H7 (cell line): ENCODE results near the gene MSRB1. TPM values are rescaled to one million over a fixed set of nuclear protein-coding genes. Genes with fewer than 3 reads are reported as not detected.
"Not testable (repeated sequence)": the region's sequence is repeated elsewhere in the genome, so short reads cannot be mapped to it uniquely, and the experiment has no call there.

Experiments
- DNase-seq: peaks from one replicate; pipeline ENCODE4 v3.0.0; 2012
- H3K27me3 ChIP-seq: 2 replicates; pipeline ENCODE4 v1.6.0; 2011; ENCODE audit warnings: mild to moderate bottlenecking, low read length; ENCODE audit not compliant: control insufficient read depth, insufficient read depth
- H3K36me3 ChIP-seq: replicated peaks from 2 replicates; pipeline ENCODE4 v1.5.1; 2011; ENCODE audit warnings: low read length; ENCODE audit not compliant: control insufficient read depth, insufficient read depth
- H3K4me3 ChIP-seq: 2 replicates; pipeline ENCODE4 v1.5.1; 2011; ENCODE audit warnings: low read depth, mild to moderate bottlenecking, control low read depth, low read length, moderate library complexity; ENCODE audit not compliant: insufficient read depth
- total RNA-seq: library from RNA; depleted of rRNA; stranded (reverse); fragments of >200 nt; shearing (Covaris generic); gene quantifications from 2 replicates; pipeline ENCODE4 v1.2.3, GENCODE V29; 2014; rRNA removed

The MSRB1 gene
- total RNA-seq, 1 experiment from 2014 or later = 16.1 TPM

GRCh38 chr16:1899641-1900451, 43.2 kb downstream of the MSRB1 start:
- no peak overlapping the region for H3K4me3 ChIP-seq
- no peaks in the 10 kb centered on the region for H3K36me3 ChIP-seq
- DNase-seq = no peak

GRCh38 chr16:1897692-1898091, 45.3 kb downstream of the MSRB1 start:
- H3K4me3 ChIP-seq, H3K27me3 ChIP-seq, H3K36me3 ChIP-seq, DNase-seq: not testable (repeated sequence)

More at GRCh38 chr16:1899641-1900451, 43.2 kb downstream of the MSRB1 start:
- H3K27me3 ChIP-seq = no peaks in the 10 kb centered on the region

- Histone ChIP-seq H3K27me3 (no peaks in the 10 kb centered on the region), H3K4me3 (no peak overlapping the region), H3K36me3 (no peaks in the 10 kb centered on the region)
- DNase-seq = no peak
Observed at GRCh38 chr16:1895949-1896675, 46.9 kb downstream of the MSRB1 start.

- no peak for DNase-seq
- H3K27me3 ChIP-seq = no peaks in the 10 kb centered on the region; the same call in 1 of the 2 replicates
- H3K4me3 ChIP-seq = no peak overlapping the region
- no peaks in the 10 kb centered on the region for H3K36me3 ChIP-seq
Observed at GRCh38 chr16:1895068-1895467, 47.9 kb downstream of the MSRB1 start.

GRCh38 chr16:1890708-1891050, 52.3 kb downstream of the MSRB1 start:
- no peak for DNase-seq

GRCh38 chr16:1890024-1890707, 52.8 kb downstream of the MSRB1 start:
- H3K36me3 ChIP-seq = no peaks in the 10 kb centered on the region
- H3K4me3 ChIP-seq = no peak overlapping the region
- no peak for DNase-seq
- no peaks in the 10 kb centered on the region; the same call in 1 of the 2 replicates for H3K27me3 ChIP-seq

More at GRCh38 chr16:1890708-1891050, 52.3 kb downstream of the MSRB1 start:
- Histone ChIP-seq H3K4me3 (no peak overlapping the region), H3K36me3 (no peaks in the 10 kb centered on the region), H3K27me3 (no peaks in the 10 kb centered on the region; the same call in 1 of the 2 replicates)

Other genes starting within 250 kb of the MSRB1 start
- 35.2 and 44.9 TPM in 2 replicates for gene MAPK8IP3, start 237.0 kb downstream of the MSRB1 start, total RNA-seq
- 147 and 179 TPM in 2 replicates for gene NME3, start 171.7 kb downstream of the MSRB1 start, total RNA-seq
- gene EME2, start 170.4 kb downstream of the MSRB1 start, total RNA-seq = 12.7 and 15.3 TPM in 2 replicates
- gene MRPS34, start 170.1 kb downstream of the MSRB1 start, total RNA-seq = 304 and 324 TPM in 2 replicates
- 43.3 and 60.4 TPM in 2 replicates for gene SPSB3, start 160.6 kb downstream of the MSRB1 start, total RNA-seq
- 138 and 152 TPM in 2 replicates for gene NUBP2, start 160.2 kb downstream of the MSRB1 start, total RNA-seq
- not detected in 2 replicates for gene IGFALS, start 149.5 kb downstream of the MSRB1 start, total RNA-seq
- gene HAGH, start 116.4 kb downstream of the MSRB1 start, total RNA-seq = 45.6 and 51.8 TPM in 2 replicates
- 18.2 and 26.1 TPM in 2 replicates for gene FAHD1, start 116.0 kb downstream of the MSRB1 start, total RNA-seq
- gene MEIOB, start 71.0 kb downstream of the MSRB1 start, total RNA-seq = 6.4 and 7.9 TPM in 2 replicates
- not detected in 2 replicates for gene HS3ST6, start 24.8 kb downstream of the MSRB1 start, total RNA-seq
- gene RPL3L, start 11.5 kb upstream of the MSRB1 start, total RNA-seq = 0.44 TPM in 1 of 2 replicates, not detected in the other
- gene NDUFB10, start 16.3 kb upstream of the MSRB1 start, total RNA-seq = 305 and 403 TPM in 2 replicates
- gene RPS2, start 21.6 kb upstream of the MSRB1 start, total RNA-seq = 4,719 and 5,018 TPM in 2 replicates
- not detected in 2 replicates for gene RNF151, start 23.7 kb upstream of the MSRB1 start, total RNA-seq
- 91.7 and 104 TPM in 2 replicates for gene TBL3, start 28.9 kb upstream of the MSRB1 start, total RNA-seq
- gene NOXO1, start 38.3 kb upstream of the MSRB1 start, total RNA-seq = 1.3 TPM in 1 of 2 replicates, not detected in the other
- gene GFER, start 41.0 kb upstream of the MSRB1 start, total RNA-seq = 75.1 and 77.8 TPM in 2 replicates
- 38.6 and 60.0 TPM in 2 replicates for gene SYNGR3, start 46.8 kb upstream of the MSRB1 start, total RNA-seq
- gene ZNF598, start 66.6 kb upstream of the MSRB1 start, total RNA-seq = 28.4 and 30.8 TPM in 2 replicates
- 2.0 and 2.3 TPM in 2 replicates for gene NPW, start 76.6 kb upstream of the MSRB1 start, total RNA-seq
- gene NHERF2, start 83.7 kb upstream of the MSRB1 start, total RNA-seq = 14.0 and 17.1 TPM in 2 replicates
- gene NTHL1, start 104.6 kb upstream of the MSRB1 start, total RNA-seq = 104 and 108 TPM in 2 replicates
- 37.6 and 42.6 TPM in 2 replicates for gene TSC2, start 104.8 kb upstream of the MSRB1 start, total RNA-seq
- gene PKD1, start 192.7 kb upstream of the MSRB1 start, total RNA-seq = 45.6 and 64.4 TPM in 2 replicates
- 9.2 and 10.7 TPM in 2 replicates for gene RAB26, start 205.4 kb upstream of the MSRB1 start, total RNA-seq
- gene TRAF7, start 212.6 kb upstream of the MSRB1 start, total RNA-seq = 147 and 153 TPM in 2 replicates